GM12874 (cell line): ENCODE results near the gene LTA.

Experiments
- TF ChIP-seq, protein P1 (sequence below): IDR thresholded peaks from 2 replicates; pipeline ENCODE4 v1.5.1; 2011; ENCODE audit warnings: low read depth, mild to moderate bottlenecking, control low read depth, low read length, moderate library complexity; ENCODE audit not compliant: insufficient read depth

Gene LTA

DNA sequence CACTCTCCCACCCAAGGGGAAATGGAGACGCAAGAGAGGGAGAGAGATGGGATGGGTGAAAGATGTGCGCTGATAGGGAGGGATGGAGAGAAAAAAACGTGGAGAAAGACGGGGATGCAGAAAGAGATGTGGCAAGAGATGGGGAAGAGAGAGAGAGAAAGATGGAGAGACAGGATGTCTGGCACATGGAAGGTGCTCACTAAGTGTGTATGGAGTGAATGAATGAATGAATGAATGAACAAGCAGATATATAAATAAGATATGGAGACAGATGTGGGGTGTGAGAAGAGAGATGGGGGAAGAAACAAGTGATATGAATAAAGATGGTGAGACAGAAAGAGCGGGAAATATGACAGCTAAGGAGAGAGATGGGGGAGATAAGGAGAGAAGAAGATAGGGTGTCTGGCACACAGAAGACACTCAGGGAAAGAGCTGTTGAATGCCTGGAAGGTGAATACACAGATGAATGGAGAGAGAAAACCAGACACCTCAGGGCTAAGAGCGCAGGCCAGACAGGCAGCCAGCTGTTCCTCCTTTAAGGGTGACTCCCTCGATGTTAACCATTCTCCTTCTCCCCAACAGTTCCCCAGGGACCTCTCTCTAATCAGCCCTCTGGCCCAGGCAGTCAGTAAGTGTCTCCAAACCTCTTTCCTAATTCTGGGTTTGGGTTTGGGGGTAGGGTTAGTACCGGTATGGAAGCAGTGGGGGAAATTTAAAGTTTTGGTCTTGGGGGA, 4.0 kb downstream of the LTA start:
- TF ChIP-seq, protein P1, sequence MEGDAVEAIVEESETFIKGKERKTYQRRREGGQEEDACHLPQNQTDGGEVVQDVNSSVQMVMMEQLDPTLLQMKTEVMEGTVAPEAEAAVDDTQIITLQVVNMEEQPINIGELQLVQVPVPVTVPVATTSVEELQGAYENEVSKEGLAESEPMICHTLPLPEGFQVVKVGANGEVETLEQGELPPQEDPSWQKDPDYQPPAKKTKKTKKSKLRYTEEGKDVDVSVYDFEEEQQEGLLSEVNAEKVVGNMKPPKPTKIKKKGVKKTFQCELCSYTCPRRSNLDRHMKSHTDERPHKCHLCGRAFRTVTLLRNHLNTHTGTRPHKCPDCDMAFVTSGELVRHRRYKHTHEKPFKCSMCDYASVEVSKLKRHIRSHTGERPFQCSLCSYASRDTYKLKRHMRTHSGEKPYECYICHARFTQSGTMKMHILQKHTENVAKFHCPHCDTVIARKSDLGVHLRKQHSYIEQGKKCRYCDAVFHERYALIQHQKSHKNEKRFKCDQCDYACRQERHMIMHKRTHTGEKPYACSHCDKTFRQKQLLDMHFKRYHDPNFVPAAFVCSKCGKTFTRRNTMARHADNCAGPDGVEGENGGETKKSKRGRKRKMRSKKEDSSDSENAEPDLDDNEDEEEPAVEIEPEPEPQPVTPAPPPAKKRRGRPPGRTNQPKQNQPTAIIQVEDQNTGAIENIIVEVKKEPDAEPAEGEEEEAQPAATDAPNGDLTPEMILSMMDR, result no peak

DNA sequence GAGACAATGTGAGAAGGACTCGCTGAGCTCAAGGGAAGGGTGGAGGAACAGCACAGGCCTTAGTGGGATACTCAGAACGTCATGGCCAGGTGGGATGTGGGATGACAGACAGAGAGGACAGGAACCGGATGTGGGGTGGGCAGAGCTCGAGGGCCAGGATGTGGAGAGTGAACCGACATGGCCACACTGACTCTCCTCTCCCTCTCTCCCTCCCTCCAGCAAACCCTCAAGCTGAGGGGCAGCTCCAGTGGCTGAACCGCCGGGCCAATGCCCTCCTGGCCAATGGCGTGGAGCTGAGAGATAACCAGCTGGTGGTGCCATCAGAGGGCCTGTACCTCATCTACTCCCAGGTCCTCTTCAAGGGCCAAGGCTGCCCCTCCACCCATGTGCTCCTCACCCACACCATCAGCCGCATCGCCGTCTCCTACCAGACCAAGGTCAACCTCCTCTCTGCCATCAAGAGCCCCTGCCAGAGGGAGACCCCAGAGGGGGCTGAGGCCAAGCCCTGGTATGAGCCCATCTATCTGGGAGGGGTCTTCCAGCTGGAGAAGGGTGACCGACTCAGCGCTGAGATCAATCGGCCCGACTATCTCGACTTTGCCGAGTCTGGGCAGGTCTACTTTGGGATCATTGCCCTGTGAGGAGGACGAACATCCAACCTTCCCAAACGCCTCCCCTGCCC, 4.9 kb downstream of the LTA start:
- TF ChIP-seq, protein P1, result no peak

DNA sequence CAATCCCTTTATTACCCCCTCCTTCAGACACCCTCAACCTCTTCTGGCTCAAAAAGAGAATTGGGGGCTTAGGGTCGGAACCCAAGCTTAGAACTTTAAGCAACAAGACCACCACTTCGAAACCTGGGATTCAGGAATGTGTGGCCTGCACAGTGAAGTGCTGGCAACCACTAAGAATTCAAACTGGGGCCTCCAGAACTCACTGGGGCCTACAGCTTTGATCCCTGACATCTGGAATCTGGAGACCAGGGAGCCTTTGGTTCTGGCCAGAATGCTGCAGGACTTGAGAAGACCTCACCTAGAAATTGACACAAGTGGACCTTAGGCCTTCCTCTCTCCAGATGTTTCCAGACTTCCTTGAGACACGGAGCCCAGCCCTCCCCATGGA, 5.5 kb downstream of the LTA start:
- TF ChIP-seq, protein P1, result no peak

DNA sequence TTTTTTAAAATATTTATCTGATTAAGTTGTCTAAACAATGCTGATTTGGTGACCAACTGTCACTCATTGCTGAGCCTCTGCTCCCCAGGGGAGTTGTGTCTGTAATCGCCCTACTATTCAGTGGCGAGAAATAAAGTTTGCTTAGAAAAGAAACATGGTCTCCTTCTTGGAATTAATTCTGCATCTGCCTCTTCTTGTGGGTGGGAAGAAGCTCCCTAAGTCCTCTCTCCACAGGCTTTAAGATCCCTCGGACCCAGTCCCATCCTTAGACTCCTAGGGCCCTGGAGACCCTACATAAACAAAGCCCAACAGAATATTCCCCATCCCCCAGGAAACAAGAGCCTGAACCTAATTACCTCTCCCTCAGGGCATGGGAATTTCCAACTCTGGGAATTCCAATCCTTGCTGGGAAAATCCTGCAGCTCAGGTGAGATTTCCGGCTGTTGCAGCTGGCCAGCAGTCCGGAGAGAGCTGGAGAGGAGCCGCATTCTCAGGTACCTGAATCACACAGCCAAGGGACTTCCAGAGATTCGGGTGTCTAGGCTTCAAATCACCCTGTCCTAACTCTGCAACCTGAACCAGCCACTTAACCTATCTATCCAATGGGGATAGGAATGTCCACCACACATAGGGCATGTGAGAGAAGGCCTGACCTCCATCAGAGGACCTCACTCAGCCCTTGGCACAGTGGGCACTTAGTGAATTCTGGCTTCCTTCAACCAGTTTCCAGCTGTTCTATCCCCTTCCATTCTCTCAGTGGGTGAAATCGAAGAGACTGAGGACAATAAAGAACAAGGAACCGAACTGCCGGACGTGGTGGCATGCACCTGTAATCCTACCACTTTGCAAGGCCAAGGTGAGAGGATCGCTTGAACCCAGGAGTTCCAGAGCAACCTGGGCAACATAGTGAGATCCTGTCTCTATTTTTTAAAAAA, 6.4 kb downstream of the LTA start:
- TF ChIP-seq, protein P1, result no peak

DNA sequence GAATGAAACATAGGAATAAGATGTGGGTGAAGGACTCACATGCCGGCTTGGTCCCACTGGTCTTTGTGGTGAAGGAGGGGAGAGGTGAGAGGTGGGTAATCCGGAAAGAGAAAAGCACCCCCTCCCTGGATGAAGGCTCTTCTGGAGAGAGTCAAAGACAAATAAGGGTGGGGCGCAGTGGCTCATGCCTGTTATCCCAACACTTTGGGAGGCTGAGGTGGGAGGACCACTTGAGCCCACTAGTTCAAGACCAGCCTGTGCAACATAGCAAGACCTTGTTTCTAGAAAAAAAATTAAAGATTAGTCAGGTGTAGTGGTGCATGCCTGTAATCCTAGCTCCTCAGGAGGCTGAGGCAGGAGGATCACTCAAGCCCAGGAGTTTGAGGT, 7.0 kb downstream of the LTA start:
- TF ChIP-seq, protein P1, result no peak

DNA sequence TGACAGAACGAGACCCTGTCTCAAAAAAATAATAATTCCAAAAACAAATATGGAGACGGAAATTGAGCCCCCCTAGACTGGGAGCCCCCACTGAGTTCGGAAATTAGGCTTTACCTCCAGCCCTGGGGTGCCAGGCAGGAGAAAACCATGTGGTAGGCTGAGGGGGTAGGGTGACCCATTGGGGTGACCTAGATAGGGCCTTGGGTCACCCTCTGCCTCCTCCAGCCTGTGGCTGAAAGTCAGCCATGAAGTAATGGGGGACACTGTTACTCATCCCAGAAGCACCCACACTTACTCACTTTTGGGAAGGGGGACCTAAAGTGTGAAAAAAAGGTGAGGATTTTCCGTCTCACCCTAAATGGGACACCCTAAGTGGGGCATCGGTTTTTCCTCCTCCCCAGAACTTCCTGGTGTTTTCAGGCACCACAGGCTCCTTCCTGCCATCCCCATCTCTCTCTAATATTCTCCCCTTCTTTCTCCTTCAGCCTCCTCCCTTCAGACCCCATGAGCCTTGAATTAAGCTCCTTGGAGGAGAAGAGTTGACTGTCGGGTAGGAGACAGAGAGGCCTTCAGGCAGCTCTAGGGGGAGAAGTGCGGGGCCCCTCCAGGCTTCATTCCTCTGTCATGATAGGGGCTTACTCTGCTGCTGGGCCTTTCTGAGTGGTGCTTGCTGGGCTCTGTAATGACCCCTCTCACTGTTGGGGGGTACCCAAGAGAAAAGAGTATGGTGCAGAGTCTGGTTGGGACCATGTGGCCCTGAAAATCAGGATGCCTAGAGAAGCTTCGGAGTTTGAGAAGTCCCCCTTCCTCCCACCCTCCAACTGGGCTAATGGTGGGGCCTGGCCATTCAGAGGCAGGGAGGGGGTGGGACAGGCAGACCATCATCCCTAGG, 7.7 kb downstream of the LTA start:
- TF ChIP-seq, protein P1, result no peak

DNA sequence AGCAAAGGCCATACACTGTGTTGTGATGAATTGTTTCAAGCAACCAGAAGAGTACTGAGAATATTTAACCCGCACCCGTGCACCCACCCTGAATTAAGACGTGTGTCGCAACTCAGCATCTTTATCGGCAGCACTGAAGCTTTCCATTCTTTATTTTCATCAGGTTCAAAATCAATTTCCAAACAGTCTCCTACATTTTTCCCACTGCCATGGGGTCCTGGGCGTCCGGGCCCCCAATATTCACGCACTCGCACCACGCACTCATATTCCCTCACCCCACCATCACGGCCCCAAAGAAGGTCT, 8.3 kb downstream of the LTA start:
- TF ChIP-seq, protein P1, result no peak
